HG02852 (cell line): Measurements from ENCODE around the gene ICAM1.

ENCODE experiments used
- ATAC-seq: cut with Tn5 transposase; IDR thresholded peaks from one replicate; pipeline ENCODE4 v1.9.1; 2021; ENCODE audit warnings: mild to moderate bottlenecking, moderate library complexity; ENCODE audit not compliant: unreplicated experiment

Gene ICAM1

DNA sequence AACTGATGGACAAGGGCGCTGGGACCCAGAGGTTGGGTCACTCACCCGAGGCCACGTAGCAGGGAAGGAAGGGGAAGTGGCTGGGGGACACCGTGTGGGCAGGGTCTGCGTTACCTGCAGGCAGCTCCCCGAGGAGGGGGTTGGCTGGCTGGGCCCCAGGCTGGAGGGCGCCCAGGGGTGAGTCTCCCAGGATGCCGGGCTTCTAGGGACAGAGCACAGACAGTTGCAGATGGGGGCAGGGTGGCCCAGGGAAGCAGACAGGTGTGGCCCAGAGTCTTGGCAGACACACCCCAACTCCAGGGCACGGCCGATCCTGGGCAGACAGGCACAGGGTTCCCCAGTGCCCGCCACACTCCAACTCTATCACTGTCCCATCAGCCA is 50.5 kb downstream of the ICAM1 start:
- ATAC-seq, result no peak

DNA sequence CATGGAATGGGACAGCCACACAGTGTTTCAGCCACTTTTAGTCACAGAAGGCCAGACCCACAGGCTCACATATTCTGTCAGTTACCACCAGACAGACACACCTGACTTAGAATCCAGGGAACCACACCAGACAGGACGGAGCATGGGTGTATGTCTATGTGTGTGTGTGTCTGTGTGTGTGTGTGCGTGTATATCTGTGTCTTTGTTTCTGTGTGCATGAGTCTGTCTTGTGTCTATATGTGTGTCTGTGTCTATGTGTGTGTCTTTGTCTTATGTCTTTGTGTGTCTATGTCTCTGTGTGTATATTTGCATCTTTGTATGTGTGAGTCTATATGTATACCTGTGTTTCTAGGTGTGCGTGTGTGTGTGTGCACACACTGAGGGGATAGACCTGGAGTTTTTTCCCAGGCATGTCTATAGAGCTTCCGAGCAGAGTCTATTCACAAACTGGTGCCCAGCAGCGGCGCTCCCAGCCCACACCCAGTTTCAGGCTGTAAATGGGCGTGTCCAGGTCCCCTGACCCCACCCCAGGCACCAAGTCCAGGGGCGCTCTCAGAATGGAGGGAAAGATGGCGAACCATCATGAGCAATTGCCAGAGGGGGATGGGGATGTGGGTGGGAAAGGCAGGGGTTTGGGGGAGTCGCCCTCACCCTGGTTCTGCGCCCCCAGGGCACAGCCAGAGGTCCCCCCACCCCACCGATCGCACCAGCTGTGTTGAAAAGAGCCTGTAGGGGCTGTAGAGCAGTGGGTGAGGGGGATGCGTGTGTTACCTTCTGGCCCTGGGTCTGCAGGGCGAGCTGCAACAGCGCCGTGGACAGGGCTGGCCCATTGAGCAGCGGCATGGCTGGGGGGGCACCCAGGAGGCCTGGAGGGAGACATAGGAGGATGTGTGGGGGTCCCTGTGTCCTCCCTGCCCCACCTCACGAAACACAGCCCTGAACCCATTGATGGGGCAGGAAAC is 51.2 kb downstream of the ICAM1 start:
- no peak for ATAC-seq

DNA sequence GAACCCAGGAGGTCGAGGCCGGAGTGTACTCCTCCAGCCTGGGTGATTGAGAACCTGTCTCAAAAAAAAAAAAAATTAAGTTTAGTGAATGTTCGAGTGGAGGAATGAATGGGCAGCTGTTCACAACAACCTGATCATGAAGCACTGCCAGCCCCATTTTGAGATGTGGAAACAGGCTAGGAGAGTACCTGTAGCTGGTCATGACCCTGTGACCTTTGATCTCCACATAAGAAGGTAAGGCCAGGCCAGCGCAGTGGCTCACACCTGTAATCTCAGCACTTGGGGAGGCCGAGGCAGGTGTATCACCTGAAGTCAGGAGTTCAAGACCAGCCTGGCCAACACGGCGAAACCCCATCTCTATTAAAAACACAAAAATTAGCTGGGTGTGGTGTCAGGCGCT is 54.8 kb downstream of the ICAM1 start:
- no peak for ATAC-seq

DNA sequence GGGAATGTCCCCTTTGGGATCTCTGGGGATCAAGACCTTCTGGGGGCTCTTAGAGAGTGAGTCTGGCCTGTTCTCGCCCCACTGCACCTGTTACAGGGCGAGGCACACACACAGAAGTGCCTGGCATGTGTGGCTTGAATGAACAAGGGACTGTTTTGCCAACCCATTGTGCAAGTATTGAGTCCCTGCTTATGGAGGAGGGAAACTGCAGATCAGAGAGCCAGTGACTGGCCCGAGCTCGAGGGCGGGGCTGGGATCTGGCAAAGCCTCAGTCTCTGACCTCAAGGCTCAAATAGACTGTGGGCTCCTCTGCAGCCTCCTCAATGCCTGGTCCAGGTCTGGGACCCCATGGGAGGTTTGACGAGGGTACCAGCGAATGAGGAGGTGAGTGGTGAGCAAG is 56.9 kb downstream of the ICAM1 start:
- no peak for ATAC-seq

DNA sequence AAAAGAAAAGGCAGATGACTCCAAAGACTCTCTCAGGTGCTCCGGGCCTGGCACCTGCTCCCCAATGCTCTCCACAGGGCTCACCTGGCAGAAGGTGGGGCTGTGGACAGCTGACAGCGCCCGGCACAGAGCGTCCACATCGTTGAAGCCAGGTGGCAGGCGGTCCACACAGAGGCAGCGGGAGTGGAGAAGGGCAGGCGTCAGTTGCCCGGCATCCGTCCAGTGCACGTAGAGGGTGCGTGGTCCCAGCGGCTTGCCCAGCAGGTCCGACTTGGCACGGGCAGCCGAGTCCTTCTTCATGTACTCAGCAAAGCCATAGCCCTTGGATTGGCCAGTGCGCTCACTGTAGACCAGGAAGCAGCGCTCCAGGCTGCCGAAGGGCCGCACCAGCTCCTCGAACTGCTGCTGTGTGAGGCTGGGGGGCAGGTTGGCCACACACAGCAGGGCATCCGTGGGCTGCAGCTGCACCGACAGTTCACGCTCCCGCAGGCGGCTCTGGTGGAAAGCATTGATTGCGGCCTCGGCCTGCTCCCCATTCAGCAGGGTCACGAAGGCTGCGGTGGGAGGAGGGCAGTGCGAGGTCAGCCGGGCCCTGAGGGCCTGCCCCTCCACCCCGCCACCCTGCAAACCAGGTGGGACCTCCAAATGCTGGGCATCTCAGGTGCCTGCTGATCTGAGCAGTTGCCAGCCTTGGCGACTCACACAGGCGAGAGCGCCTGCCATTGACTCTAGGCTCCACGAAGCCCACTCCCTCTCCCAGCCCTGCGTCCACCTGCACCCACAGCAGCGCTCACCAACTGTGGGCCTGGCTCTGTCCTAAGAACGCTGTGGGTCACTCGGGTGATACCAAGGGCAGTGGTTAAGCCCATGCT is 57.9 kb downstream of the ICAM1 start:
- no peak for ATAC-seq

DNA sequence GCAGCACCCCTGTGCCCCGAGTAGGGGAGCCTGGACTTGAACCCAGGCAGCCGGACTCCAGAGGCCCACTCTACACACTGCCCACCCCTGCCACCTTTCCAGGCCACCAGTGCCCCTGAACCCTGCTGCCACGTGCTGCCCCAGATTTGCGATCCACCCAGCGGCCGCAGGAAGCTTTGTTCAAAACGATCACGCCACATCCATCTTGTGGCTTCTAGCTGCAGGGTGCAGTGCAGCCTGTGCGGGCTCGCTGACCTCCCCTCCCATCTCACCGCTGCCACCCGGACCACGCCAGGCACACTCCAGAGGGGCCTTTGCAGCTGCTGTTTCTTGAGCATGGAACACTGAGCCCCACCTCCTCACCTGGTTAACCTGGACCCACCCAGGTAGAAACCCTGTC is 58.6 kb downstream of the ICAM1 start:
- ATAC-seq, result no peak

DNA sequence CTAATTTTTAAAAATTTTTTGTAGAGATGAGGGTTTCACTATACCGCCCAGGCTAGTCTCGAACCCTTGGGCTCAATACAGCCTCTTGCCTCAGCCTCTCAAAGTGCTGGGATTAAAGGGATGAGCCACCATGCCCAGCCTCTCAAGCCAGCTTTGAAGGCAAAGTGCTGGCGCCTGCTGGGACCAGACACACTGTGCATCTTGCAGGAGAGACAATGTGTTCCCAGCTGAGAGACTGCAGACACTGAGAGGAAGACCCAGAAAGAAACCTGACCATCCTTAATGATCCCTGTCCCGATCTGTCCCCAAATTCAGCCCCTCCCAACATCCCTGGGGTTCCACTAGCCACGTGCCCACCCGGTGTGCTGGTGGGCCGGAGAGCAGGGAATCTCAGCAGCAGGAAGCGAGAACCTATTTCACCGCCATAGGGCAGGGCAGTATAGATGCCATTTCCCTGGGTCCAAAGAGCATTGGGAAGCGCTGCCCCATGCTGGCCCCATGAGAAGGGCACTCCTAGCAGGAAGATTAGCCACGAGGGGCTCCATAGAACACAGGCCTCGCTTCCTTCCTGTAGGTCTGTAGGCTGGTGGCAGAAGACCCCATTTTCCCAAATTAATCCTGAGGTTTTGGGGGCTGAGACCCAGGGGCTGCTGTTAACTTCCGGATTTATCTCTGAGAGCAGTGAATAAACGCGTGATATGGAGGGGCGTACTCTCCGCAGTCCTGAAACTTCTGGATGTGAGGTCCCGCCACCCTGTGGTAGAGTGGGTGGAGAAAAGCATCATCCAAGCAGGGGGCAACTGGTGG is 61.4 kb downstream of the ICAM1 start:
- ATAC-seq, result no peak

DNA sequence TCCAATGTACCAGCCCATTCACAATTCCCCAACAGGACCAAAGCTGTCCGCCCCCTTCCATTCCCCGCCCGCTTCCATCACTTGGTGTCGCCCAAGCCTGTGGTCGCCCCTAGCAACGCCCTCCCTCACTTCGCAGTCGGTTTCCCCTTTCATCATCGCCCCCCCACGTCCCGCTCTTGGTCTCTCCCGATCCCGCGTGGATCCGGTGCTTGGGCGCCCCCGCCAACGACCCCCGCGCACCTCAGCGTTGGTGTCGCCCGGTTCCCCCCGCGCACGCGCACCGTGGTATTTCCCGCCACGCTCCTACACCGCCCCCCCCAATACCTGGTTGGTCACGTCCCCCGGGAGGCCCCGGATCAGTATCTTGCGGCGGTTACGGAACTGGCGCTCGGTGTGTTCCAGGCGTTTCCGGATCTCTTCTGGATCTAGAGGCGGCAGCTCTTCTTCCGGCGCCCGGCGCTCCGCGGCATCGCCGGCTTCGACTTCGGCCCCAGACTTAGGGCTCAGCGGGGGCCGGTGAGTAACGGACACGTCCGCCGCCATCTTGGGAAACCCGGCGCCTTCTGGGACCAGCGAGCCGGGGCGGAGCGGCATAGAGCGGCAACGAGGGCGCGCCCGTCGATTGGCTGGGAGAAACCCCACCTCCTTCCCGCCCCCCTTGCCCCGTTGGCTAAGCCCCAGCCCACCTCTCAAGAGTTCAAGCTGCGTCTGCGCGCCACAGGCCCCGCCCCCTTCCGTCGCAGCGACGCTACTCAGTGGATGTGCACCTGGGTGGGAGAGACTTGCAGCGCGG is 62.2 kb downstream of the ICAM1 start, which contains the start of gene RAVER1:
Gene RAVER1, minus strand, starts transcription at position 565 of the 793 bp plus-strand sequence. Its CDS starts 22 bp downstream, at position 543.
- ATAC-seq, result peak; percentile 84

DNA sequence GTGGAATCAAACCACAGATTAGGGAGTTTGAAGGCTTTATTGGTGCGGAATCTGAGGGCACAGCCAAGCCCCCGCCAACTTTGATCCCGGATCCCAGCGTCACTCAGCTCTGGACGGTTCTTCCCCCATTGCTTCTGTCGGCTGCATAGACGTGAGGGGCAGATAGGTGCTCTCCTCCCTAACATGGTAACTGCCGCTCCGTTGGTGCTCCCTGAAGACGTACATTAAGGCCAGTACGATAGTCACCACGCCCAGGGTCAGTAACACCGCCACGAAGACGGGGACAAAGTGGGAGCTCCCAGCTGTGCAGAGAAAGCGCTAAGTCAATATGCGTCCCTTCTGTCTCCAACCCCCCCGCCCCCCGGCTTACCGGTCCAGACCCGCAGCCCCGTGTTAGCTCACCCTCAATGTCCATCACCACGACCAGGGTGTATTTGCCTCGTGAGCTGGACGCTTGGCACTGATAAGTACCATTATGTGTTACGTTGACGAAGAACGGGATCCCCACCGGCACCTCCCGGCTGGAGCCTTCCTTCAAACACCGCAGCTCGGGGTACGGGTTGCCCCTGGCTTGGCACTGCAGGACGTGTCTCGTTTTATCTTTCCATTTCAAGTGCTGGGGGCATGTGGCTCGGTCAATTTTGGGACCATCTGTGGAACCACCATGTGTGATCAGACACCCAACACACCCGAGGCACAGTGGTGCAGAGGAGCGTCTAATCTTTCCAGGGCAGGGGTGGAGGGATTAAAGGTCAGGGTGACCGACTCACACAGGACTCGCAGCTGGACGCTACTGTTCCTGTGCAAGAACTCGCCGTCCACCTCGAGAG is 63.1 kb downstream of the ICAM1 start:
- no peak for ATAC-seq

DNA sequence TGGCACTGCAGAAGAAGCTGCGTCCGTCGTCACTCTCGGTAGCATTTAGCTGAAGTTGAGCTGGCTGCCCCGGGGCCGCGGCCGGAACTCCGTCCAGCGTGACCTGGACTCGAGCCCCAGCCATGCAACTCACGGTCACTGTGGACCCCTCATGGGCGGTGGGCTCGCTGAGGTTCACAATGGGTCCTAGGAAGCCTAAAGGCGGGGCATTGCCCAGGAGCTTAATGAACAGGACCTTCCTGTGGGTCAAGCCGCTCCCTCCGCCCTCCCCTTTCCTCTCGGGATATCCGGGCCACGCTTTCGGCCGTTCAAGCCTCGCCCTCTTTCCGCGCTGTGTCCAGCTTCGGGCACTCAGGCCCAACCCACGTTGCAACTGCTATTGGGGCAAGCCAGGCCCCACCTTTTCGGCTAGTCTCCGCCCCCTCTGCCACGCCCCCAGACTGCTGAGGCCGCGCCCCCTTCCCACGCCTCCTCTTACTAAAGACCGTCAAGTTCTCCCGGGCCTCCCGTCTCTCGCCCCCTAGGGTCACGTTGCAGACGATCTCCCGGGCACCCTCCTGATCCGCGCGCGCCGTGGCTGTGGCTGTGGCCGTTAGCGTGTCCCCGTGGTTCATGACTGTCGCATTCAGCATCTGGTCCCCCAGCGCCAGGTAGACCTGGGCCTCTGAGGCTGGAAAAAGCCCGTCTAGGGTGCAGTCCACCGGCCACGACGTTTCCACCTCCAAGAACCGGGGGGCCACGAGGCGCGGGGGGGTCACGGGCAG is 63.9 kb downstream of the ICAM1 start:
- ATAC-seq, result no peak

DNA sequence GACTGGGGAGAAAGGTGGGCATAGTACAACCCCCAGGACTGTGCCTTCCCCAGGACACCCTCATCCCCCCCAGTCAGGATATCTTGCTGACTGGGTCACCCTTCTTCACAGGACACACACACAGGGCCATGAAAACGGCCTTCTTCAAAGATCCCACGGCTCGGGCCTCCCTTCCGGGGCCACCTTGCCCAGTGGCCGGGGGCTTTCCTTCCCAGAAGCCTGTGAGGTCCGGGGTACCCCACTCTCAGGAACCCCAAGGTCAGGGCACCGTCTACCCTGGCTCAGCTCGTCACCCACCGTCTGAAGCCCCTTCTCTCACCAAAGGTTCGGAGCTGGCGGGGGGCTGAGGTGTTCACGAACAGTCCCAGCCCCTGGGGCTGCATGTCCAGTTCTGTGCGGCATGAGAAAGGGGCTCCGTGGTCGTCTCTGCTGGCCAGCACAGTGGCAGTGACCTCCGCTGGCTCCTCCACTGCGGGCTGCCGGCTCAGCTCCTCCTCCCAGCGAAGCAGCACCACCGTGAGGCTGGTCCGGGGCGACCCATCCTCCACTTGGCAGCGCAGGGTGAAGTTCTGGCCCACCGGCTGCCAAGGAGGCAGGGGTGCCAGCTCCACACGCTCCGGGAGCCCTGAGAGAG is 64.5 kb downstream of the ICAM1 start:
- no peak for ATAC-seq
